GM23338 (cell line): ENCODE results near the gene CRISP3. TPM values are rescaled to one million over a fixed set of nuclear protein-coding genes. Genes with fewer than 3 reads are reported as not detected.

Source experiments
- REST ChIP-seq: IDR thresholded peaks from one replicate; pipeline ENCODE4 v1.6.1; 2018; ENCODE audit warnings: antibody characterized with exemption; ENCODE audit not compliant: unreplicated experiment
- polyA plus RNA-seq: library from polyadenylated mRNA; unstranded; fragments of >200 nt; fragmentation: Nextera tagmentation; extraction: Ambion mirVana; gene quantifications from 2 replicates; pipeline ENCODE4 v1.2.1, GENCODE V29; 2016
- total RNA-seq: library from RNA; depleted of rRNA; stranded (reverse); fragments of >200 nt; shearing (Covaris generic); gene quantifications from 2 replicates; pipeline ENCODE4 v1.2.3, GENCODE V29; 2014; rRNA removed

CRISP3 gene
- total and polyA plus RNA-seq, 2 experiments from 2014 or later, result not detected

GRCh38 chr6:49692534-49692933 lies 51.7 kb downstream of the CRISP3 start (continued):
- no peak for TF ChIP-seq REST

Other genes with a start within 250 kb of the CRISP3 start
- not detected in 2 replicates for gene GLYATL3, start 244.5 kb downstream of the CRISP3 start, total RNA-seq
- gene GLYATL3, start 244.5 kb downstream of the CRISP3 start, polyA plus RNA-seq, result not detected in 2 replicates
- 4.0 and 5.2 TPM in 2 replicates for gene C6orf141, start 193.7 kb downstream of the CRISP3 start, total RNA-seq
- 6.4 and 7.2 TPM in 2 replicates for gene C6orf141, start 193.7 kb downstream of the CRISP3 start, polyA plus RNA-seq
- gene RHAG, start 107.5 kb downstream of the CRISP3 start, total RNA-seq, result not detected in 2 replicates
- gene RHAG, start 107.5 kb downstream of the CRISP3 start, polyA plus RNA-seq, result not detected in 2 replicates
- gene CRISP2, start 30.8 kb downstream of the CRISP3 start, total RNA-seq, result 0.50 and 0.63 TPM in 2 replicates
- gene CRISP2, start 30.8 kb downstream of the CRISP3 start, polyA plus RNA-seq, result 1.1 and 1.2 TPM in 2 replicates
- gene PGK2, start 42.9 kb upstream of the CRISP3 start, total RNA-seq, result not detected in 2 replicates
- not detected in 2 replicates for gene PGK2, start 42.9 kb upstream of the CRISP3 start, polyA plus RNA-seq
- gene CRISP1, start 122.1 kb upstream of the CRISP3 start, total RNA-seq, result not detected in 2 replicates
- gene CRISP1, start 122.1 kb upstream of the CRISP3 start, polyA plus RNA-seq, result not detected in 2 replicates
- not detected in 2 replicates for gene DEFB114, start 219.8 kb upstream of the CRISP3 start, total RNA-seq
- gene DEFB114, start 219.8 kb upstream of the CRISP3 start, polyA plus RNA-seq, result not detected in 2 replicates
- not detected in 2 replicates for gene DEFB113, start 225.2 kb upstream of the CRISP3 start, total RNA-seq
- gene DEFB113, start 225.2 kb upstream of the CRISP3 start, polyA plus RNA-seq, result not detected in 2 replicates